ENCODE results near the gene TTC7B.

TTC7B gene

GRCh38 chr14:90536092-90536491, 280.1 kb downstream of the TTC7B start:
- peak; percentile 84 for DNase-seq (ENCODE audit: low read depth)
- TF ChIP-seq MYC (IDR thresholded peaks at IDR 0.05; ENCODE audit: low read depth, low read length): no peak
- TF ChIP-seq CTCF (IDR thresholded peaks at IDR 0.05; ENCODE audit: low read depth, low read length): no peak
- no peak for TF ChIP-seq MAX (IDR thresholded peaks at IDR 0.05; ENCODE audit: low read depth, low read length)
- no peak for TF ChIP-seq POLR2A (IDR thresholded peaks at IDR 0.05; ENCODE audit: extremely low read depth, insufficient read length)
- H3K4me3 ChIP-seq (ENCODE audit: low read depth, low read length): no peak overlapping the region

- peak; percentile 46 for DNase-seq (ENCODE audit: low read depth)
- 0 out of 2 replicates have a peak, but pooled peaks have one; percentile 5 for TF ChIP-seq MAX (IDR thresholded peaks at IDR 0.05; ENCODE audit: low read depth, low read length)
- TF ChIP-seq POLR2A (IDR thresholded peaks at IDR 0.05; ENCODE audit: extremely low read depth, insufficient read length): no peak
- no peak overlapping the region for H3K4me3 ChIP-seq (ENCODE audit: low read depth, low read length)
These were observed 280.6 kb downstream of the TTC7B start for GRCh38 chr14:90535556-90536090.

GRCh38 chr14:90534838-90535555, 281.2 kb downstream of the TTC7B start:
- TF ChIP-seq MYC (IDR thresholded peaks at IDR 0.05; ENCODE audit: low read depth, low read length) (peak; percentile 79; the same call in 1 of the 2 replicates), POLR2A (IDR thresholded peaks at IDR 0.05; ENCODE audit: extremely low read depth, insufficient read length) (no peak), MAX (IDR thresholded peaks at IDR 0.05; ENCODE audit: low read depth, low read length) (peak; percentile 90), CTCF (IDR thresholded peaks at IDR 0.05; ENCODE audit: low read depth, low read length) (no peak)
- DNase-seq (ENCODE audit: low read depth): peak; percentile 84
- H3K4me3 ChIP-seq (ENCODE audit: low read depth, low read length): no peak overlapping the region

- TF ChIP-seq POLR2A (IDR thresholded peaks at IDR 0.05; ENCODE audit: extremely low read depth, insufficient read length) (no peak), MAX (IDR thresholded peaks at IDR 0.05; ENCODE audit: low read depth, low read length) (no peak), MYC (IDR thresholded peaks at IDR 0.05; ENCODE audit: low read depth, low read length) (0 out of 2 replicates have a peak, but pooled peaks have one; percentile 55)
- peak; percentile 81 for DNase-seq (ENCODE audit: low read depth)
- peak overlapping the region; percentile 28 for H3K4me3 ChIP-seq (ENCODE audit: low read depth, low read length)
These were observed 282.0 kb downstream of the TTC7B start for GRCh38 chr14:90534091-90534837.

- no peak for TF ChIP-seq POLR2A (IDR thresholded peaks at IDR 0.05; ENCODE audit: extremely low read depth, insufficient read length)
- TF ChIP-seq MYC (IDR thresholded peaks at IDR 0.05; ENCODE audit: low read depth, low read length): no peak
- no peak for TF ChIP-seq CTCF (IDR thresholded peaks at IDR 0.05; ENCODE audit: low read depth, low read length)
- TF ChIP-seq MAX (IDR thresholded peaks at IDR 0.05; ENCODE audit: low read depth, low read length): no peak
- peak overlapping the region; percentile 25 for H3K4me3 ChIP-seq (ENCODE audit: low read depth, low read length)
These were observed 282.6 kb downstream of the TTC7B start for GRCh38 chr14:90533591-90534021.

GRCh38 chr14:90532826-90533525, 283.3 kb downstream of the TTC7B start:
- TF ChIP-seq CTCF (IDR thresholded peaks at IDR 0.05; ENCODE audit: low read depth, low read length): no peak
- no peak for TF ChIP-seq POLR2A (IDR thresholded peaks at IDR 0.05; ENCODE audit: extremely low read depth, insufficient read length)
- TF ChIP-seq MYC (IDR thresholded peaks at IDR 0.05; ENCODE audit: low read depth, low read length): peak; percentile 28; the same call in 1 of the 2 replicates
- TF ChIP-seq MAX (IDR thresholded peaks at IDR 0.05; ENCODE audit: low read depth, low read length): peak; percentile 73
- no peak overlapping the region for H3K4me3 ChIP-seq (ENCODE audit: low read depth, low read length)
- DNase-seq (ENCODE audit: low read depth): peak; percentile 36

More at GRCh38 chr14:90533591-90534021, 282.6 kb downstream of the TTC7B start:
- peak; percentile 48 for DNase-seq (ENCODE audit: low read depth)

Measured in NB4 (cell line).